H1 (cell line): ENCODE data around the gene HEBP1. TPM values are rescaled to one million over a fixed set of nuclear protein-coding genes. Genes with fewer than 3 reads are reported as not detected.

Experiments
- CTCF ChIA-PET: fragments of 300-600 bp; sonication (Branson Sonifier 250); formaldehyde crosslinking; loops from one replicate; lab custom pipeline; 2021; ENCODE audit not compliant: partially characterized antibody; lab: Charles Lee
- POLR2A ChIA-PET: fragments of 300-600 bp; sonication (Branson Sonifier 250); formaldehyde crosslinking; loops from one replicate; lab custom pipeline; 2021; ENCODE audit warnings: inconsistent platforms; ENCODE audit not compliant: partially characterized antibody; lab: Charles Lee
- DNase-seq, 2 experiments: peaks; one replicate each; pipeline versions ENCODE4 v3.0.0 to v3.0.0-alpha.2; 2010 to 2022; ENCODE audit warnings: low spot score in 2 of 2, low read depth in 1 of 2, mixed read lengths in 1 of 2
- FAIRE-seq: peaks from 2 replicates; lab custom pipeline; 2011; peaks lifted over from hg19 to GRCh38; lab: Jason Lieb, UNC
- H2AFZ ChIP-seq: 2 replicates; pipeline ENCODE4 v1.8.1; 2012; ENCODE audit warnings: low read length, inconsistent platforms
- H2AK5ac ChIP-seq: 2 replicates; pipeline ENCODE4 v1.6.1; 2013; ENCODE audit warnings: low read depth, low read length
- H2BK120ac ChIP-seq: replicated peaks from 2 replicates; pipeline ENCODE3; 2013; ENCODE audit warnings: low read depth, low read length, inconsistent platforms
- H2BK12ac ChIP-seq: 2 replicates; pipeline ENCODE4 v1.6.1; 2013; ENCODE audit warnings: low read depth, low read length
- H2BK15ac ChIP-seq: 2 replicates; pipeline ENCODE4 v1.6.1; 2013; ENCODE audit warnings: low read length
- H2BK20ac ChIP-seq: 2 replicates; pipeline ENCODE4 v1.6.1; 2013; ENCODE audit warnings: low read length
- H2BK5ac ChIP-seq: 2 replicates; pipeline ENCODE4 v1.6.1; 2013; ENCODE audit warnings: low read depth, low read length
- H3K14ac ChIP-seq: 2 replicates; pipeline ENCODE4 v1.6.1; 2013; ENCODE audit warnings: inconsistent platforms; ENCODE audit not compliant: insufficient read length
- H3K18ac ChIP-seq: 2 replicates; pipeline ENCODE4 v1.6.1; 2013; ENCODE audit warnings: low read length; ENCODE audit errors: extremely low read depth
- H3K23ac ChIP-seq: 2 replicates; pipeline ENCODE4 v1.6.1; 2013; ENCODE audit warnings: inconsistent platforms; ENCODE audit not compliant: insufficient read length
- H3K23me2 ChIP-seq: 2 replicates; pipeline ENCODE4 v1.6.1; 2013; ENCODE audit warnings: low read depth, low read length
- H3K27ac ChIP-seq: 2 replicates; pipeline ENCODE4 v1.6.1; 2011; ENCODE audit warnings: low read depth, low read length, inconsistent platforms
- H3K27me3 ChIP-seq, 4 experiments: replicated peaks in 1 of 4; 1 replicate in 1 of 4; 2 replicates in 3 of 4; pipeline versions ENCODE4 v1.6.1 to v1.8.1; 2011 to 2013; ENCODE audit warnings: low read length in 3 of 4, mild to moderate bottlenecking in 3 of 4, inconsistent platforms in 2 of 4, mixed read lengths in 2 of 4, moderate library complexity in 1 of 4; ENCODE audit not compliant: control insufficient read depth in 3 of 4, insufficient read depth in 3 of 4; ENCODE audit errors: extremely low read depth in 1 of 4
- H3K36me3 ChIP-seq, 4 experiments: 2 replicates each; pipeline versions ENCODE4 v1.6.1 to v1.8.1; 2011 to 2013; ENCODE audit warnings: mild to moderate bottlenecking in 4 of 4, low read length in 3 of 4, moderate library complexity in 2 of 4, control low read depth in 1 of 4, inconsistent platforms in 1 of 4; ENCODE audit not compliant: insufficient read depth in 4 of 4, control insufficient read depth in 2 of 4
- H3K4ac ChIP-seq: replicated peaks from 2 replicates; pipeline ENCODE3; 2013; ENCODE audit warnings: low read length, low read depth, mixed read lengths, inconsistent platforms; ENCODE audit not compliant: insufficient read length
- H3K4me1 ChIP-seq, 4 experiments: replicated peaks in 1 of 4; 1 replicate in 1 of 4; 2 replicates in 3 of 4; pipeline versions ENCODE4 v1.6.1 to v1.8.1; 2011 to 2013; ENCODE audit warnings: low read length in 3 of 4, inconsistent platforms in 2 of 4, mixed read lengths in 1 of 4; ENCODE audit not compliant: insufficient read depth in 4 of 4, control insufficient read depth in 3 of 4
- H3K4me2 ChIP-seq, 2 experiments: 2 replicates each; pipeline versions ENCODE4 v1.6.1 to v1.8.1; 2011 to 2013; ENCODE audit warnings: low read depth in 2 of 2, low read length in 2 of 2, control low read depth in 1 of 2, inconsistent platforms in 1 of 2, mild to moderate bottlenecking in 1 of 2; ENCODE audit not compliant: insufficient read depth in 1 of 2
- H3K4me3 ChIP-seq, 4 experiments: fragments of 200-600, 300-600 bp in 1 of 4; sonication (generic), shearing (Covaris generic), sonication (Bioruptor Twin) in 1 of 4; 2 replicates each; pipeline versions ENCODE4 v1.5.1 to v1.8.1; 2011 to 2016; ENCODE audit warnings: low read length in 4 of 4, low read depth in 3 of 4, control low read depth in 2 of 4, inconsistent platforms in 2 of 4, mild to moderate bottlenecking in 2 of 4, mixed read lengths in 1 of 4, moderate library complexity in 1 of 4; ENCODE audit not compliant: insufficient read depth in 2 of 4; ENCODE audit errors: extremely low read depth in 1 of 4
- H3K56ac ChIP-seq: replicated peaks from 2 replicates; pipeline ENCODE3; 2013; ENCODE audit warnings: low read depth, mild to moderate bottlenecking, mixed read lengths, low read length, inconsistent platforms; ENCODE audit not compliant: insufficient read length
- H3K79me1 ChIP-seq: 2 replicates; pipeline ENCODE4 v1.6.1; 2013; ENCODE audit warnings: low read depth, low read length, control low read depth
- H3K79me2 ChIP-seq, 2 experiments: 2 replicates each; pipeline versions ENCODE4 v1.6.1 to v1.8.1; 2012 to 2013; ENCODE audit warnings: low read length in 2 of 2, mild to moderate bottlenecking in 2 of 2, inconsistent platforms in 1 of 2; ENCODE audit not compliant: insufficient read depth in 2 of 2, control insufficient read depth in 1 of 2
- H3K9ac ChIP-seq, 4 experiments: replicated peaks in 1 of 4; 1 replicate in 1 of 4; 2 replicates in 3 of 4; pipeline versions ENCODE4 v1.6.1 to v1.8.1; 2011 to 2013; ENCODE audit warnings: low read depth in 3 of 4, low read length in 3 of 4, control low read depth in 2 of 4, mild to moderate bottlenecking in 2 of 4, moderate library complexity in 2 of 4, inconsistent platforms in 1 of 4; ENCODE audit errors: extremely low read depth in 1 of 4
- H3K9me3 ChIP-seq, 2 experiments: 2 replicates each; pipeline versions ENCODE4 v1.6.1 to v1.8.1; 2012 to 2013; ENCODE audit warnings: mild to moderate bottlenecking in 2 of 2, moderate library complexity in 2 of 2, control low read depth in 1 of 2, inconsistent platforms in 1 of 2, low read depth in 1 of 2, low read length in 1 of 2, mixed read lengths in 1 of 2; ENCODE audit not compliant: insufficient read depth in 2 of 2
- H4K20me1 ChIP-seq, 2 experiments: replicated peaks in 1 of 2; 2 replicates each; pipeline versions ENCODE3 to v1.8.1; 2011 to 2013; ENCODE audit warnings: inconsistent platforms in 2 of 2, low read length in 2 of 2, mild to moderate bottlenecking in 1 of 2; ENCODE audit not compliant: insufficient read depth in 2 of 2, control insufficient read depth in 1 of 2
- H4K5ac ChIP-seq: 2 replicates; pipeline ENCODE4 v1.6.1; 2013; ENCODE audit warnings: low read length, low read depth, mixed read lengths, inconsistent platforms; ENCODE audit not compliant: insufficient read length
- H4K8ac ChIP-seq: 2 replicates; pipeline ENCODE4 v1.8.0; 2013; ENCODE audit warnings: mild to moderate bottlenecking, moderate library complexity, low read length, inconsistent platforms; ENCODE audit not compliant: insufficient read depth; ENCODE audit errors: extremely low read depth
- H4K91ac ChIP-seq: replicated peaks from 2 replicates; pipeline ENCODE3; 2013; ENCODE audit warnings: low read length, mixed read lengths, inconsistent platforms; ENCODE audit not compliant: insufficient read length
- KDM1A ChIP-seq: fragments of 200-600, 300-600 bp; sonication (generic); IDR thresholded peaks from 2 replicates; pipeline ENCODE4 v1.7.1; 2016; ENCODE audit warnings: mild to moderate bottlenecking, low read length, borderline replicate concordance
- NRF1 ChIP-seq: IDR thresholded peaks from 2 replicates; pipeline ENCODE4 v1.6.1; 2011; ENCODE audit warnings: mild to moderate bottlenecking, low read depth, low read length, improper control_type of control experiment
- POLR2AphosphoS5 ChIP-seq: IDR thresholded peaks from 2 replicates; pipeline ENCODE4 v1.6.1; 2011; ENCODE audit warnings: low read depth, low read length
- RFX5 ChIP-seq: IDR thresholded peaks from 2 replicates; pipeline ENCODE4 v1.6.1; 2011; ENCODE audit warnings: low read depth, low read length, improper control_type of control experiment, borderline replicate concordance
- RXRA ChIP-seq: IDR thresholded peaks from 2 replicates; pipeline ENCODE4 v1.6.1; 2011; ENCODE audit warnings: low read depth, mild to moderate bottlenecking, low read length, moderate library complexity; ENCODE audit not compliant: insufficient read depth
- SAP30 ChIP-seq: fragments of 300-600 bp; sonication (generic); IDR thresholded peaks from 2 replicates; pipeline ENCODE4 v1.7.1; 2012; ENCODE audit warnings: low read length, moderate library complexity, mild to moderate bottlenecking, inconsistent platforms; ENCODE audit not compliant: insufficient read depth, insufficient replicate concordance
- SUZ12 ChIP-seq: fragments of 200-600 bp; sonication (generic); IDR thresholded peaks from 2 replicates; pipeline ENCODE4 v1.6.1; 2012; ENCODE audit warnings: mild to moderate bottlenecking, inconsistent platforms, low read length, moderate library complexity, mixed read lengths
- WGBS, 2 experiments: shearing (Covaris generic) in 1 of 2; methylation state at CpG; one replicate each; pipeline versions ENCODE4 v1.1.6 to v1.1.7; 2013 to 2015; ENCODE audit warnings: low lambda C conversion rate in 2 of 2, mixed read lengths in 2 of 2, inconsistent platforms in 1 of 2, low coverage in 1 of 2, missing lambda C conversion rate in 1 of 2; ENCODE audit not compliant: insufficient replicate concordance in 2 of 2, insufficient coverage in 1 of 2, insufficient read length in 1 of 2; ENCODE audit errors: extremely low coverage in 1 of 2, missing lambda C conversion rate in 1 of 2; 5-methylcytosine and 5-hydroxymethylcytosine counted together
- polyA plus RNA-seq, 7 experiments: library from polyadenylated mRNA; depleted of rRNA in 3 of 7; stranded (reverse) in 5 of 7; unstranded in 2 of 7; fragments of >200 nt in 5 of 7; fragments of 200-250 nt in 2 of 7; gene quantifications; 1 replicate in 5 of 7; 2 replicates in 1 of 7; 4 replicates in 1 of 7; pipeline versions ENCODE4 v1.2.1 to v1.2.3, GENCODE V29; 2011 to 2013; ENCODE audit warnings: missing spikeins in 2 of 7, mixed read lengths in 2 of 7
- total RNA-seq: library from RNA; stranded (reverse); fragmentation: NEBNext Ultra II Directional; extraction: Animal tissue kit (Norgen Biotek cat#: 25700); gene quantifications from 2 replicates; pipeline ENCODE4 v1.2.1, GENCODE V29; 2021
- TF ChIP-seq, protein P1 (sequence below), 3 experiments: IDR thresholded peaks; 1 replicate in 2 of 3; 2 replicates in 1 of 3; pipeline versions ENCODE4 v1.5.1 to v1.6.1; 2011; ENCODE audit warnings: low read length in 3 of 3, mild to moderate bottlenecking in 3 of 3, inconsistent platforms in 2 of 3, low read depth in 1 of 3, moderate library complexity in 1 of 3; ENCODE audit not compliant: insufficient read depth in 1 of 3; ENCODE audit errors: control extremely low read depth in 1 of 3
- TF ChIP-seq, protein P2 (sequence below): IDR thresholded peaks from 2 replicates; pipeline ENCODE4 v1.6.1; 2012; ENCODE audit warnings: inconsistent platforms

Gene HEBP1
- total and polyA plus RNA-seq, 2 of the 8 experiments (the other 6 are each of a cell fraction or from before 2014, with no cell fraction given) = 30.8 to 56.1 TPM

DNA sequence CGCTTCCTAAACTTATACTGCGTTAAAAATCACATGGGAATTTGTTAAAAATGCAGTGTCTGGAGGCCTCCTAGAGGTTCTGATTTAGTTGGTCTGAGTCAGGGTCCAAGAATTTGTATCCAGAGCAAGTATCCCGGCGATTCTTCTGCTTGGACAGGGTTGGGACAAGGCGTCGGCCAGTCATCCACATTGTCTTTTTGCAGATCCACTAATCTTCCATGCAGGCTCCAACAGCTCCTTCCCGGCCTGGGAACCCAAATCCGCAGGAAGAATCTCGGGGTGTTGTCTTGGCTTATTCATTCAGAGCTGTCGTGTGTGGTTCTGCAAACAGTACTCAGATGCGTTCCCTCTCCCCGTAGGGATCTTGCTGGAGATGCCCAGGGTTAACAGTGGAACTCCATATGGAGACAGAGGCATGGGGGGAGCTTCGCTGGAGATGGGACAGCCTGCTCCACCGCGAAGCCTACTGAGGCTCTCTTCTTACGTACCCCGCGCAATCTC is 73.4 kb downstream of the HEBP1 start:
- no peak overlapping the region; the same call in 1 of the 2 replicates for H2AFZ ChIP-seq
- WGBS, 2 experiments = 87% methylated on average over 18 of the region's 18 CpGs; no CpG with 5 or more reads in 1 of the 2 experiments
- TF ChIP-seq, protein P1, sequence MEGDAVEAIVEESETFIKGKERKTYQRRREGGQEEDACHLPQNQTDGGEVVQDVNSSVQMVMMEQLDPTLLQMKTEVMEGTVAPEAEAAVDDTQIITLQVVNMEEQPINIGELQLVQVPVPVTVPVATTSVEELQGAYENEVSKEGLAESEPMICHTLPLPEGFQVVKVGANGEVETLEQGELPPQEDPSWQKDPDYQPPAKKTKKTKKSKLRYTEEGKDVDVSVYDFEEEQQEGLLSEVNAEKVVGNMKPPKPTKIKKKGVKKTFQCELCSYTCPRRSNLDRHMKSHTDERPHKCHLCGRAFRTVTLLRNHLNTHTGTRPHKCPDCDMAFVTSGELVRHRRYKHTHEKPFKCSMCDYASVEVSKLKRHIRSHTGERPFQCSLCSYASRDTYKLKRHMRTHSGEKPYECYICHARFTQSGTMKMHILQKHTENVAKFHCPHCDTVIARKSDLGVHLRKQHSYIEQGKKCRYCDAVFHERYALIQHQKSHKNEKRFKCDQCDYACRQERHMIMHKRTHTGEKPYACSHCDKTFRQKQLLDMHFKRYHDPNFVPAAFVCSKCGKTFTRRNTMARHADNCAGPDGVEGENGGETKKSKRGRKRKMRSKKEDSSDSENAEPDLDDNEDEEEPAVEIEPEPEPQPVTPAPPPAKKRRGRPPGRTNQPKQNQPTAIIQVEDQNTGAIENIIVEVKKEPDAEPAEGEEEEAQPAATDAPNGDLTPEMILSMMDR (IDR thresholded peaks at IDR 0.05; ENCODE audit: control extremely low read depth in 1 of 3, insufficient read depth in 1 of 3, low read depth in 1 of 3, low read length in 3 of 3) = no peak
- TF ChIP-seq RFX5 = no peak
- TF ChIP-seq, protein P2, sequence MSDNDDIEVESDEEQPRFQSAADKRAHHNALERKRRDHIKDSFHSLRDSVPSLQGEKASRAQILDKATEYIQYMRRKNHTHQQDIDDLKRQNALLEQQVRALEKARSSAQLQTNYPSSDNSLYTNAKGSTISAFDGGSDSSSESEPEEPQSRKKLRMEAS = no peak
- no peak for TF ChIP-seq SAP30
- no peak for TF ChIP-seq POLR2AphosphoS5
- no peak for TF ChIP-seq SUZ12
- TF ChIP-seq RXRA = no peak
- TF ChIP-seq NRF1 = no peak
- TF ChIP-seq KDM1A = no peak

More for the DNA sequence above, 73.4 kb downstream of the HEBP1 start:
- Histone ChIP-seq H3K9ac (no peak overlapping the region), H3K79me1 (no peaks in the 10 kb centered on the region), H3K23ac (no peak overlapping the region), H3K27me3 (no peaks in the 10 kb centered on the region), H3K56ac (no peak overlapping the region), H3K4me2 (no peak overlapping the region), H3K18ac (no peak overlapping the region; the same call in 1 of the 2 replicates), H4K91ac (no peak overlapping the region), H2AK5ac (no peak overlapping the region), H4K8ac (no peak overlapping the region), H3K36me3 (no peaks in the 10 kb centered on the region), H3K14ac (no peak overlapping the region), H2BK120ac (no peak overlapping the region), H2BK12ac (no peak overlapping the region), H3K4me3 (no peak overlapping the region), H4K20me1 (no peaks in the 10 kb centered on the region), H2BK5ac (no peak overlapping the region), H3K4me1 (peaks cover 0 to 4% (median under 1%) of the 10 kb centered on the region in 4 experiments; a peak in 3 of 7 replicates), H3K4ac (no peak overlapping the region), H3K79me2 (no peaks in the 10 kb centered on the region), H2BK15ac (no peak overlapping the region), H2BK20ac (no peak overlapping the region), H3K27ac (no peak overlapping the region), H3K23me2 (no peaks in the 10 kb centered on the region), H4K5ac (no peak overlapping the region), H3K9me3 (peaks cover 0 to 3% of the 10 kb centered on the region in 2 experiments; a peak in 1 of 4 replicates)
- ChIA-PET CTCF (interaction anchor here (0.6 to 1.6 kb wide), 5 partner anchors 11 to 892 kb away, joined by 3 to 7 read pairs (median 4); no protein-coding TSS in a partner anchor), POLR2A (no interaction called here)
- FAIRE-seq (no peak), DNase-seq (no peak)
